Smooth muscle cell (in vitro differentiated cells): Measurements from ENCODE around the gene NUDT3. TPM values are rescaled to one million over a fixed set of nuclear protein-coding genes. Genes with fewer than 3 reads are reported as not detected.

Source experiments
- DNase-seq: peaks from one replicate; lab custom pipeline; 2025; ENCODE audit not compliant: unreplicated experiment; lab: John Stamatoyannopoulos, UW
- H2AFZ ChIP-seq: fragments of 200-600 bp; sonication (generic); 2 replicates; pipeline ENCODE4 v1.6.0; 2016; ENCODE audit warnings: antibody characterized with exemption, low read depth, mild to moderate bottlenecking
- H3F3A ChIP-seq: fragments of 200-600 bp; sonication (generic); 2 replicates; pipeline ENCODE4 v1.6.0; 2017; ENCODE audit warnings: antibody characterized with exemption, low read depth
- H3K27ac ChIP-seq: fragments of 200-600 bp; sonication (generic); 2 replicates; pipeline ENCODE4 v1.5.1; 2016; ENCODE audit warnings: low read depth, mild to moderate bottlenecking
- H3K27me3 ChIP-seq: fragments of 200-600 bp; sonication (generic); 2 replicates; pipeline ENCODE4 v1.6.1; 2016; ENCODE audit warnings: low read depth, mild to moderate bottlenecking
- H3K36me3 ChIP-seq: fragments of 200-600 bp; sonication (generic); 2 replicates; pipeline ENCODE4 v1.5.1; 2016; ENCODE audit warnings: low read depth
- H3K4me1 ChIP-seq: fragments of 200-600 bp; sonication (generic); 2 replicates; pipeline ENCODE4 v1.5.1; 2016; ENCODE audit warnings: low read depth
- H3K4me2 ChIP-seq: fragments of 200-600 bp; sonication (generic); 2 replicates; pipeline ENCODE4 v1.6.0; 2016; ENCODE audit warnings: mild to moderate bottlenecking
- H3K4me3 ChIP-seq: fragments of 200-600 bp; sonication (generic); 2 replicates; pipeline ENCODE4 v1.5.1; 2016; ENCODE audit warnings: mild to moderate bottlenecking
- H3K79me2 ChIP-seq: fragments of 200-600 bp; sonication (generic); 2 replicates; pipeline ENCODE4 v1.6.0; 2016; ENCODE audit warnings: low read depth, mild to moderate bottlenecking
- H3K9ac ChIP-seq: fragments of 200-600 bp; sonication (generic); 2 replicates; pipeline ENCODE4 v1.6.0; 2016; ENCODE audit warnings: low read depth
- H3K9me3 ChIP-seq: fragments of 200-600 bp; sonication (generic); replicated peaks from 2 replicates; pipeline ENCODE4 v1.5.1; 2016; ENCODE audit warnings: low read depth
- H4K20me1 ChIP-seq: fragments of 200-600 bp; sonication (generic); 2 replicates; pipeline ENCODE4 v1.6.0; 2016; ENCODE audit warnings: low read depth
- CTCF ChIP-seq: fragments of 200-600 bp; sonication (generic); IDR thresholded peaks from 2 replicates; pipeline ENCODE4 v1.5.1; 2017; ENCODE audit warnings: borderline replicate concordance, mild to moderate bottlenecking, antibody characterized with exemption; ENCODE audit not compliant: insufficient read depth, poor library complexity, severe bottlenecking
- WGBS: methylation state at CpG from one replicate; pipeline ENCODE4 v1.1.7; 2016; ENCODE audit warnings: low lambda C conversion rate; 5-methylcytosine and 5-hydroxymethylcytosine counted together
- polyA plus RNA-seq: library from polyadenylated mRNA; unstranded; fragments of >200 nt; fragmentation: Nextera tagmentation; extraction: Ambion mirVana; gene quantifications from 2 replicates; pipeline ENCODE4 v1.2.1, GENCODE V29; 2016
- total RNA-seq: library from RNA; depleted of rRNA; stranded (reverse); fragments of >200 nt; gene quantifications from 2 replicates; pipeline ENCODE4 v1.2.3, GENCODE V29; 2014

NUDT3 gene
- total and polyA plus RNA-seq, 2 experiments from 2014 or later, result 7.5 to 12.9 TPM

- no peak overlapping the region for H3K27ac ChIP-seq
- no peaks in the 10 kb centered on the region for H3K4me1 ChIP-seq
- H3K9me3 ChIP-seq, result no peaks in the 10 kb centered on the region
- H3K4me2 ChIP-seq, result no peak overlapping the region
- WGBS, result 93% methylated on average over 6 of the region's 6 CpGs
- H3K27me3 ChIP-seq, result no peaks in the 10 kb centered on the region
- no peaks in the 10 kb centered on the region for H3K36me3 ChIP-seq
- no peaks in the 10 kb centered on the region for H4K20me1 ChIP-seq
- H3K9ac ChIP-seq, result no peak overlapping the region
- TF ChIP-seq CTCF, result no peak
- H2AFZ ChIP-seq, result no peak overlapping the region
- DNase-seq, result no peak
- H3K4me3 ChIP-seq, result no peak overlapping the region
- H3K79me2 ChIP-seq, result no peaks in the 10 kb centered on the region
- no peaks in the 10 kb centered on the region for H3F3A ChIP-seq
These were observed 110.7 kb downstream of the NUDT3 start for GRCh38 chr6:34281702-34282334.

- no peaks in the 10 kb centered on the region for H3K9me3 ChIP-seq
- H3K36me3 ChIP-seq, result no peaks in the 10 kb centered on the region
- H4K20me1 ChIP-seq, result no peaks in the 10 kb centered on the region
- no peak overlapping the region for H3K27ac ChIP-seq
- H3K27me3 ChIP-seq, result no peaks in the 10 kb centered on the region
- no peak for DNase-seq
- H3K4me3 ChIP-seq, result no peak overlapping the region
- H3K4me2 ChIP-seq, result no peak overlapping the region
- H3F3A ChIP-seq, result no peaks in the 10 kb centered on the region
- TF ChIP-seq CTCF, result no peak
- H3K9ac ChIP-seq, result no peak overlapping the region
- no peaks in the 10 kb centered on the region for H3K79me2 ChIP-seq
- WGBS, result 99% methylated on average over 4 of the region's 4 CpGs
- H2AFZ ChIP-seq, result no peak overlapping the region
- no peaks in the 10 kb centered on the region for H3K4me1 ChIP-seq
These were observed 112.3 kb downstream of the NUDT3 start for GRCh38 chr6:34280216-34280615.

- Histone ChIP-seq H3K27ac (no peak overlapping the region), H3K4me2 (no peak overlapping the region), H3K79me2 (no peaks in the 10 kb centered on the region), H3K27me3 (no peaks in the 10 kb centered on the region), H2AFZ (no peak overlapping the region), H3K36me3 (no peaks in the 10 kb centered on the region), H4K20me1 (no peaks in the 10 kb centered on the region), H3F3A (no peaks in the 10 kb centered on the region), H3K9ac (no peak overlapping the region), H3K9me3 (no peaks in the 10 kb centered on the region), H3K4me3 (no peak overlapping the region), H3K4me1 (no peaks in the 10 kb centered on the region)
- DNase-seq, result no peak
- 83% methylated on average over 5 of the region's 5 CpGs for WGBS
- no peak for TF ChIP-seq CTCF
These were observed 113.6 kb downstream of the NUDT3 start for GRCh38 chr6:34278833-34279232.

GRCh38 chr6:34277763-34278112 is 114.7 kb downstream of the NUDT3 start:
- Histone ChIP-seq H4K20me1 (no peaks in the 10 kb centered on the region), H3F3A (no peaks in the 10 kb centered on the region), H3K4me3 (no peak overlapping the region), H3K79me2 (no peaks in the 10 kb centered on the region), H3K9me3 (no peaks in the 10 kb centered on the region), H2AFZ (no peak overlapping the region), H3K4me1 (no peaks in the 10 kb centered on the region), H3K9ac (no peak overlapping the region), H3K36me3 (no peaks in the 10 kb centered on the region), H3K4me2 (no peak overlapping the region), H3K27ac (no peak overlapping the region), H3K27me3 (no peaks in the 10 kb centered on the region)
- no peak for TF ChIP-seq CTCF
- 100% methylated on average over 4 of the region's 4 CpGs for WGBS
- DNase-seq, result no peak
